DOHH2 (cell line): ENCODE measurements around the gene PLCB4.

Experiments
- CTCF ChIP-seq: fragments of 200-600 bp; sonication (generic); IDR thresholded peaks from one replicate; pipeline ENCODE4 v1.5.1; 2014; ENCODE audit warnings: antibody characterized with exemption, mild to moderate bottlenecking, low read depth, low read length; ENCODE audit not compliant: poor library complexity, severe bottlenecking
- EZH2phosphoT487 ChIP-seq: fragments of 200-600 bp; sonication (generic); IDR thresholded peaks from 2 replicates; pipeline ENCODE4 v1.6.1; 2017; ENCODE audit warnings: borderline replicate concordance, mild to moderate bottlenecking, antibody characterized with exemption, low read length, moderate library complexity, mixed read lengths

GRCh38 chr20:9491324-9491723 is 422.4 kb downstream of the PLCB4 start:
- TF ChIP-seq CTCF, result no peak
- no peak for TF ChIP-seq EZH2phosphoT487
